A549 (cell line): ENCODE results near the gene PGBD5. TPM values are rescaled to one million over a fixed set of nuclear protein-coding genes. Genes with fewer than 3 reads are reported as not detected.

Experiments used
- ATAC-seq, 2 experiments: fragments of 200-7000 bp in 1 of 2; fragments of >200 bp in 1 of 2; cut with Nextera tagmentation in 1 of 2; cut with Tn5 transposase in 1 of 2; 3 replicates each; pipeline versions ENCODE4 v1.8.0 to v1.9.1; 2018 to 2020; ENCODE audit warnings: mild to moderate bottlenecking in 1 of 2, moderate library complexity in 1 of 2
- CTCF ChIA-PET: fragments of 300-600 bp; sonication (Branson Sonifier 250); formaldehyde crosslinking; extraction: SDS; loops from one replicate; lab custom pipeline; 2021; ENCODE audit warnings: antibody characterized with exemption, inconsistent platforms; lab: Yijun Ruan, JAX
- POLR2A ChIA-PET: fragments of 350-600 bp; formaldehyde crosslinking; extraction: SDS; loops from one replicate; lab custom pipeline; 2021; ENCODE audit warnings: antibody characterized with exemption, inconsistent platforms; lab: Yijun Ruan, JAX
- DNase-seq, 2 experiments: peaks; one replicate each; pipeline versions ENCODE4 v3.0.0 to v3.0.0-alpha.2; 2011 to 2016; ENCODE audit warnings: low read depth in 1 of 2, low spot score in 1 of 2
- FAIRE-seq: peaks from 2 replicates; lab custom pipeline; 2011; peaks lifted over from hg19 to GRCh38; lab: Jason Lieb, UNC
- H3K27ac ChIP-seq, 2 experiments: fragments of >200 bp; sonication (Bioruptor Twin); formaldehyde crosslinking; 3 replicates each; pipeline ENCODE4 v1.5.1; 2016 to 2017
- H3K4me1 ChIP-seq: fragments of >200 bp; sonication (Bioruptor Twin); formaldehyde crosslinking; 3 replicates; pipeline ENCODE4 v1.6.1; 2016
- H3K4me2 ChIP-seq: fragments of >200 bp; sonication (Bioruptor Twin); formaldehyde crosslinking; 3 replicates; pipeline ENCODE4 v1.6.1; 2016
- H3K4me3 ChIP-seq: fragments of >200 bp; sonication (Bioruptor Twin); formaldehyde crosslinking; 3 replicates; pipeline ENCODE4 v1.5.1; 2016
- H3K9me3 ChIP-seq: fragments of >200 bp; sonication (Bioruptor Twin); formaldehyde crosslinking; 3 replicates; pipeline ENCODE4 v1.6.1; 2016
- CBX8 ChIP-seq: fragments of 200-600 bp; sonication (generic); IDR thresholded peaks from 2 replicates; pipeline ENCODE4 v1.6.1; 2016
- CEBPB ChIP-seq, 2 experiments: fragments of >200 bp in 1 of 2; sonication (Bioruptor Twin) in 1 of 2; formaldehyde crosslinking in 1 of 2; IDR thresholded peaks; 2 replicates each; pipeline ENCODE4 v1.6.1; 2012 to 2016
- CTCF ChIP-seq: fragments of >200 bp; sonication (Bioruptor Twin); formaldehyde crosslinking; IDR thresholded peaks from 3 replicates; pipeline ENCODE4 v1.5.1; 2016
- EHF ChIP-seq: fragments of 250-450 bp; sonication (Bioruptor Pico); IDR thresholded peaks from 2 replicates; pipeline ENCODE4 v1.5.0; 2020; ENCODE audit warnings: mild to moderate bottlenecking
- ELK1 ChIP-seq: fragments of 150-350 bp; IDR thresholded peaks from 2 replicates; pipeline ENCODE4 v1.6.1; 2014; ENCODE audit warnings: low read depth, mild to moderate bottlenecking, low read length
- FOSB ChIP-seq: fragments of 250-450 bp; sonication (Bioruptor Pico); IDR thresholded peaks from 2 replicates; pipeline ENCODE4 v1.5.0; 2020; ENCODE audit warnings: mild to moderate bottlenecking, moderate library complexity
- FOXS1 ChIP-seq: fragments of 250-450 bp; sonication (Bioruptor Pico); IDR thresholded peaks from 2 replicates; pipeline ENCODE4 v1.5.0; 2020; ENCODE audit warnings: mild to moderate bottlenecking, moderate library complexity
- HEYL ChIP-seq: fragments of 250-450 bp; sonication (Bioruptor Pico); IDR thresholded peaks from 2 replicates; pipeline ENCODE4 v1.8.0; 2021; ENCODE audit warnings: mild to moderate bottlenecking, moderate library complexity
- MAZ ChIP-seq: fragments of 150-350 bp; IDR thresholded peaks from 2 replicates; pipeline ENCODE4 v1.6.1; 2014; ENCODE audit warnings: antibody characterized with exemption, low read depth, low read length, borderline replicate concordance
- PBX3 ChIP-seq: IDR thresholded peaks from 2 replicates; pipeline ENCODE4 v1.6.1; 2012
- REST ChIP-seq: fragments of 200-600 bp; sonication (generic); IDR thresholded peaks from 2 replicates; pipeline ENCODE4 v1.6.1; 2016; ENCODE audit warnings: antibody characterized with exemption, mild to moderate bottlenecking, moderate library complexity
- RFX5 ChIP-seq: fragments of 450-650 bp; IDR thresholded peaks from 2 replicates; pipeline ENCODE4 v1.7.1; 2014; ENCODE audit warnings: antibody characterized with exemption, mild to moderate bottlenecking, moderate library complexity
- SMC3 ChIP-seq: fragments of >200 bp; sonication (Bioruptor Twin); formaldehyde crosslinking; IDR thresholded peaks from 3 replicates; pipeline ENCODE4 v1.6.1; 2018; ENCODE audit warnings: inconsistent platforms
- TP53 ChIP-seq: fragments of 250-450 bp; sonication (Bioruptor Pico); IDR thresholded peaks from 2 replicates; pipeline ENCODE4 v1.5.0; 2021; ENCODE audit warnings: mild to moderate bottlenecking, moderate library complexity
- ZC3H11A ChIP-seq: fragments of 450-650 bp; IDR thresholded peaks from 2 replicates; pipeline ENCODE4 v1.6.1; 2014; ENCODE audit warnings: antibody characterized with exemption, mild to moderate bottlenecking
- ZFP36 ChIP-seq: fragments of 450-650 bp; IDR thresholded peaks from 2 replicates; pipeline ENCODE4 v1.6.1; 2014; ENCODE audit warnings: borderline replicate concordance; ENCODE audit not compliant: partially characterized antibody
- WGBS: methylation state at CpG from one replicate; pipeline ENCODE4 v1.1.6; 2017; ENCODE audit errors: missing lambda C conversion rate; 5-methylcytosine and 5-hydroxymethylcytosine counted together
- polyA plus RNA-seq, 4 experiments: library from polyadenylated mRNA; depleted of rRNA in 3 of 4; stranded (reverse); fragments of >200 nt; fragmentation: RNase III in 1 of 4; extraction: RNeasy Plus Mini Kit Qiagen cat#74134 plus additional on column Dnase treatment in 1 of 4; gene quantifications; 2 replicates in 3 of 4; 3 replicates in 1 of 4; pipeline ENCODE4 v1.2.3, GENCODE V29; 2011 to 2017
- TF ChIP-seq, protein P1 (sequence below): fragments of >200 bp; sonication (Bioruptor Twin); formaldehyde crosslinking; IDR thresholded peaks from 2 replicates; pipeline ENCODE4 v1.6.1; 2016
- TF ChIP-seq, protein P2 (sequence below): fragments of >200 bp; sonication (Bioruptor Twin); formaldehyde crosslinking; IDR thresholded peaks from 3 replicates; pipeline ENCODE4 v1.6.1; 2016

The PGBD5 gene
- polyA plus RNA-seq, 2 of the 4 experiments (the other 2 are of a cell fraction), result 0.04 to 0.66 TPM

DNA sequence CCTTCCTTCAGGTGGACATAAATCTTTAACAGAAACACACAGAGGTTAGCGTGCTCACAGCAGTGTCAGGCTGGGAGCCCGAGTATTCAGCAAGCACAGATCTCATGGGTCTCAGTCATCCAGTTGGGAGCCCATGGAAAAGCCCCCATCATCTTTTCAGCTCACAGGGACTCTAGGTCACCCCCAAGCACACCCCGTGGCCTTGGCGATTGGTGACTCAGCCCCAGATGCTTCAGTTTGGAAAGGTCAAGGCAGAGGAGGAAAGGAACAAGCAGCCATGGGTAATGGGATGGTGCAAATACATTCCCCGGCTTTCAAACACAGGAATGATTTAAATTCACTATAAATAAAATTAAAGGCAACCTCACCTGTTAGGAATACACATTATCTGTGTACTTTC lies 88.9 kb downstream of the PGBD5 start:
- WGBS, result 18% methylated on average over 4 of the region's 5 CpGs
- CTCF ChIA-PET, result interaction anchor here (0.9 kb wide), 1 partner anchor 12 kb away, joined by 3 read pairs; no protein-coding TSS in a partner anchor
- no peak for TF ChIP-seq CEBPB (IDR thresholded peaks at IDR 0.05)
- TF ChIP-seq, protein P1, sequence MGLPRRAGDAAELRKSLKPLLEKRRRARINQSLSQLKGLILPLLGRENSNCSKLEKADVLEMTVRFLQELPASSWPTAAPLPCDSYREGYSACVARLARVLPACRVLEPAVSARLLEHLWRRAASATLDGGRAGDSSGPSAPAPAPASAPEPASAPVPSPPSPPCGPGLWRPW, result no peak
- no peak for TF ChIP-seq REST
- TF ChIP-seq PBX3, result no peak
- no peak for TF ChIP-seq RFX5
- TF ChIP-seq SMC3, result no peak
- no peak for TF ChIP-seq ZFP36
- TF ChIP-seq FOXS1 (CRISPR knock-in tag), result no peak
- TF ChIP-seq CBX8, result no peak
- TF ChIP-seq MAZ, result no peak
- TF ChIP-seq ZC3H11A, result no peak
- no peak for TF ChIP-seq HEYL (CRISPR knock-in tag)
- TF ChIP-seq, protein P2, sequence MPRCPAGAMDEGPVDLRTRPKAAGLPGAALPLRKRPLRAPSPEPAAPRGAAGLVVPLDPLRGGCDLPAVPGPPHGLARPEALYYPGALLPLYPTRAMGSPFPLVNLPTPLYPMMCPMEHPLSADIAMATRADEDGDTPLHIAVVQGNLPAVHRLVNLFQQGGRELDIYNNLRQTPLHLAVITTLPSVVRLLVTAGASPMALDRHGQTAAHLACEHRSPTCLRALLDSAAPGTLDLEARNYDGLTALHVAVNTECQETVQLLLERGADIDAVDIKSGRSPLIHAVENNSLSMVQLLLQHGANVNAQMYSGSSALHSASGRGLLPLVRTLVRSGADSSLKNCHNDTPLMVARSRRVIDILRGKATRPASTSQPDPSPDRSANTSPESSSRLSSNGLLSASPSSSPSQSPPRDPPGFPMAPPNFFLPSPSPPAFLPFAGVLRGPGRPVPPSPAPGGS, result no peak
- TF ChIP-seq ELK1, result no peak
- TF ChIP-seq FOSB (CRISPR knock-in tag), result no peak
- no peak for TF ChIP-seq TP53 (CRISPR knock-in tag)
- no peak for TF ChIP-seq CTCF
- TF ChIP-seq EHF (CRISPR knock-in tag), result no peak
- no peaks in the 10 kb centered on the region for H3K4me1 ChIP-seq
- DNase-seq, result no peak
- H3K4me2 ChIP-seq, result no peak overlapping the region
- H3K9me3 ChIP-seq, result no peaks in the 10 kb centered on the region
- POLR2A ChIA-PET, result no interaction called here
- no peak overlapping the region for H3K27ac ChIP-seq
- FAIRE-seq, result no peak
- ATAC-seq, result no peak
- no peak overlapping the region for H3K4me3 ChIP-seq
